ENCODE data around the gene STK32B.
"Not testable (repeated sequence)": the region's sequence is repeated elsewhere in the genome, so short reads cannot be mapped to it uniquely, and the experiment has no call there.

Gene STK32B

GRCh38 chr4:5212255-5213013 is 161.2 kb downstream of the STK32B start:
- no peak for DNase-seq

DNA sequence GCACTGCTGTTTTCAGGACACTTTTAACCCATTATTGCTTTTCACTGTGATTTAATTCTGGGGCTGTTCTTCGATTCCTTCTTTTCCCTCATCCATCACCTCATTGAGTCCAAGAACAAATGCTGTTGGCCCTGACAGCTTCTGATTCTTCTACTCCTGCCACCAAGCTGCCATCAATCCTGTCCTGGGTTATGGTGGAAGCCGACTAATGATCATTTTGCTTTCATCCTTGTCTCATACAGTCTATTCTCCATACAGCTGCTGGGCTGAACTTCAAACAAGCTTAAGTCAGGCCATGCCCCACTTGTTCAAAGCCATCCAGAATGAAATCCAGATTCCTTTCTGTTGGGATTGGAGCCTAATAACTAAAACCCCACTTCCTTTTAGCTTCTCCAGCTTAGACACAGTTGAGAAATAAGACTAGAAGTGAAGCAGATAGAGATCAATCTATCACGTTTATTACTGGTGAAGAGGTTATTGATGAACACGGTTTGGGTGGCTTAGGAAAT is 161.9 kb downstream of the STK32B start:
- DNase-seq: no peak

- no peak for DNase-seq
Observed at GRCh38 chr4:5215321-5215720, 164.0 kb downstream of the STK32B start.

DNA sequence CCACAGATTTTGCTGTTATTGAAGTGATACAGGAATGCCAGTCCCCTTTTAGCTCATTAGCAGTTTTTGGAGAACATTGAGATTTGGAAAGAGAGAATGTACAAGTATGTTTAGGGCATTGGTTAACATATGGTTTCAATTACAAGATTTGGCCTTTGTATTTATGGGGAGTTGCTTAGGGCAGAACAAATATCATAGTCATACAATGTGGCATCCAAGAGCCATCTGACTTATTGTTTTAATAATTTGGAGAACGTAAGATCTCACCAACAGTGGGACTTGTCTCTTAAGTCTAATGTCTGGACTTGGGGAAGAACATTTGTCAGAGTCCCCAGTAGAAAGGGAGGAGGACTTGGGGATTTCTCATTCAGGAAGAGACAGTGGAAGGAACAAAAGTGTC is 166.1 kb downstream of the STK32B start:
- DNase-seq: no peak

DNA sequence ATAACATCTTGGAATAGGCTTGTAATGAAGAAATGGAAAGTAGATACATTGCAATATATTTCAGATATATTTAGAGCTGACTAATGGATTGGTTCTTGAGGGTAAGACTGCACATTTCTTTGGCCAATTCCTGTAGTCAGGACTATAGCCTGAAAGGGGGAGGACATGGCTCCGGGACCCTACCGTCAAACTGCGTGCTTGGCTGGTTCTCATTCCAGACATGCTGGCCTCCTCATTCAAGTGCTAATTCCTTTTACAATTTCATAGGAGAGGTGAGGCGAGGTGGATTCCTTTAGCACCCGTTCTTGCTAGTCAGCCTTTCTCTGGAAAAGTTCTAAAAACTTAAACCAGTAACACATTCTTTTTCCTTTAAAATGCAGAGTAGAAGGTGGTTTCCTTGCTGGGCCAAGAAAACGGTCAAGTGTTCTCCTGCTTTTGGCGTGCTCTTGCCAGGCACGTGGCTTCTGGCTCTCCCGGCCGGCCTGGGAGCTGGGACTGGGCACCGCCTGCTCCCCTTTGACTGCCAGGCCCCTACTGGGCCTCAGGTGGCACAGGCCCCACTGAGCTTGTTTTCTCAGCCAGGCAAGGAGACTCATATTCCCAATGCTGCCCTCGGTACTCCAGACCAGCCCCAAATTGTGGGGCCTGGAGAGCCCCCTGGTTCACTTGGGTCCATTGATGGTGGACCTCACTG is 167.2 kb downstream of the STK32B start:
- no peak for DNase-seq

DNA sequence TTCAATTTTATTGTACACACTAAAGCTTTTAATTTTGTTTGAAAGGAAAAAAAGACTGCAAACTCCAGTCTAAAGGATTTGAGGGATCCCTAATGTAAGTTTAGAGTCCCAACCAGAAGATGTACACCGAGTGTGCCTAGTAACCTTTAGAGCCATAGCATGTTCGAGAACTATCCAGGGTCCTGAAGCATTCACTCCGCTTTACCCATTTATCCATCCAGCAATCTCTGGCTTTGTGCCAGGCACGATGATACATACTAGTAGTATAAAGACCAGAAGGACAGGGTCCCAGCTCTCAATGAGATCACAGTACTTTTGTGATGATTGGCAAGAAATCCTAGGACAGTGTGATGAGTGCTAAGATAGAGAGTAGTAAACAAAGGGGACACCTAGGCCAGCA is 168.7 kb downstream of the STK32B start:
- DNase-seq: no peak

GRCh38 chr4:5222047-5222446 is 170.8 kb downstream of the STK32B start:
- DNase-seq: no peak

GRCh38 chr4:5222951-5223350 is 171.7 kb downstream of the STK32B start:
- no peak for DNase-seq

DNA sequence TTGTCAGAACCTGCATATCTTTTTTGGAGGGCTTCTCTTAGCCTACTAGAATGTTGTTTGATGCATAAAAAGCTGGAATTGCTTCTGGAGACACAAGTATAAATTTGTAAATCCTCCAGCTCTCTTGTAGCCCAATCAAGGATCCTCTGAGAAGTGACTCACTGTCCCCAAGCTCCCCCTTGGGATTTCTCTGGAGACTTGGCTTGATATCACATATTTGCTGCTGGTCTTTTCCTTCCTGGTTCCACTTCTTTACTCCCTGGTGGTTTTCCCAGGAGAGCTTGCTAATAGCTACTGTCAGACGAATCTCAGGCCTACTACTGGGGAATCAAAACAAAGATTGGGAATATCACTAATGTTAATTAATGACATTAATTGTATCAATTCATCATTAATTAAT is 173.1 kb downstream of the STK32B start:
- DNase-seq: no peak

- no peak for DNase-seq
Observed at GRCh38 chr4:5232549-5232948, 181.3 kb downstream of the STK32B start.

GRCh38 chr4:5237086-5237660 is 185.9 kb downstream of the STK32B start:
- no peak for DNase-seq

- DNase-seq: no peak
Observed at GRCh38 chr4:5238173-5238572, 186.9 kb downstream of the STK32B start.

DNA sequence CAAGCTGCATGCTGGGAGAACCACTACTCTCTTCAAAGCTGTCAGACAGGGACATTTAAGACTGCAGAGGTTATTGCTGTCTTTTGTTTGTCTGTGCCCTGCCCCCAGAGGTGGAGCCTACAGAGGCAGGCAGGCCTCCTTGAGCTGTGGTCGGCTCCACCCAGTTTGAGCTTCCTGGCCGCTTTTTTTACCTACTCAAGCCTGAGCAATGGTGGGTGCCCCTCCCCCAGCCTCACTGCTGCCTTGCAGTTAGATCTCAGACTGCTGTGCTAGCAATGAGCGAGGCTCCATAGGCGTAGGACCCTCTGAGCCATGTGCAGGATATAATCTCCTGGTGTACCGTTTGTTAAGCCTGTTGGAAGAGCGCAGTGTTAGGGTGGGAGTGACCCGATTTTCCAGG is 195.8 kb downstream of the STK32B start:
- not testable (repeated sequence) for DNase-seq

DNA sequence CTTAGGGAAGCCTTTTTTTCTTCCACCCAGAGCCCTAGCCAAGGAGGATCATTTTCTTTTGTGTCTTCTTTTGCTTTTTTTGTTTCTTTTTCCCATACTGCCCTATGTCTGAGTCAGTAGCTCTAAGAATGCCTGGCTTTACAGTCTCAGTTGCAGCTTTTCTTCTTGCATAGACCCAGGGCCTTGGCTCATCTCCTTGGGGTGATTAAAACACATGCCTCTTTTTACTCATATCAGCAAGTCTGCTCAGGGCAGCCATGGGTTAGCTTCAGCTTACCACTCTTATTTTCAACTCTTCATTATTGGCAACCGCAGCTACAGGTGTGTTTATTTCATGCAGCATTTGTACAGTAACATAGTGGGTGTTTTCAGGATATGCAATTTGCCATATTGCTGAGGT is 196.5 kb downstream of the STK32B start:
- DNase-seq: no peak

GRCh38 chr4:5249727-5250126 is 198.4 kb downstream of the STK32B start:
- no peak for DNase-seq

DNA sequence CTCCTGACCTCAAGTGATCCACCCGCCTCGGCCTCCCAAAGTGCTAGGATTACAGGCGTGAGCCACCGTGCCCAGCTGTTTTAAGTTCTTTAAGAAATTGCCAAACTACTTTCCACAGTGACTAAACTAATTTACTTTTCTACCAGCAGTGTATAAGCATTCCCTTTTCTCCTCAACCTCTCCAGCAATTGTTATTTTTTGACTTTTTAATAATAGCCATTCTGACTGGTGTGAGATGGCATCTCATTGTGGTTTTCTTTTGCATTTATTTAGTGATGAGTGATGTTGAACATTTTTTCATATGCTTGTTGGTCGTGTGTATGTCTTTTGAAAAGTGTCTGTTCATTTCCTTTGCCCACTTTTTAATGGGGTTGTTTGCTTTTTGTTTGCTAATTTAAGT is 199.3 kb downstream of the STK32B start:
- DNase-seq: not testable (repeated sequence)

- no peak for DNase-seq
Observed at GRCh38 chr4:5256421-5256820, 205.1 kb downstream of the STK32B start.

GRCh38 chr4:5257086-5257485 is 205.8 kb downstream of the STK32B start:
- no peak for DNase-seq

GRCh38 chr4:5259471-5259870 is 208.2 kb downstream of the STK32B start:
- no peak for DNase-seq

DNA sequence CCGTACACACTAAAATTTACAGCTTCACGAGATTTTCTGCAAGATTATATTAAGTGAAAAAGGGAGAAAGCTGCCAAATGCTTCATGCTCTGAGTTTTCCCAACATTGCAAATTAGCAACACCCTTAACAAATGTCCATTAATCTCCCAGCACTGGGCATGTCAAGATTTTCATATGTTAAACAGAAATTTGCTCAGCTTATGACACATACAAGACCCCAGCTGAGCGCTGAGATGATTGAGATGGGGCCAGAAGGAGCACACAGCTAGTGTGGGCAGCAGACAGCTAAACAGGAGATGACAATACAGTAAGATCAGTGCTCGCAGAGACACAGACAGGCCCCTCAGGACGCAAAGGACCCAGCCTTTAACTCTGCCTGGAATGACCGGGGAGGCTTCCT is 208.8 kb downstream of the STK32B start:
- DNase-seq: no peak

- DNase-seq: no peak
Observed at GRCh38 chr4:5261866-5262265, 210.6 kb downstream of the STK32B start.

GRCh38 chr4:5266991-5267390 is 215.7 kb downstream of the STK32B start:
- no peak for DNase-seq

GRCh38 chr4:5267408-5267807 is 216.1 kb downstream of the STK32B start:
- DNase-seq: no peak

GRCh38 chr4:5276475-5277075 is 225.3 kb downstream of the STK32B start:
- DNase-seq: no peak

Data from CD4-positive, alpha-beta T cell treated with Interleukin-6 for 4 hours (primary cell).